AG10803 (cell line): ENCODE results near the gene TEX38.

Experiments used
- DNase-seq: peaks from one replicate; pipeline ENCODE4 v3.0.0; 2010; ENCODE audit warnings: low read depth
- H3K4me3 ChIP-seq: 2 replicates; pipeline ENCODE4 v1.5.1; 2011; ENCODE audit warnings: mild to moderate bottlenecking, low read length, control low read depth
- TF ChIP-seq, protein P1 (sequence below): conservative IDR thresholded peaks from 2 replicates; pipeline ENCODE4 v1.5.1; 2011; ENCODE audit warnings: mild to moderate bottlenecking, low read length, control low read depth, inconsistent platforms

Gene TEX38

DNA sequence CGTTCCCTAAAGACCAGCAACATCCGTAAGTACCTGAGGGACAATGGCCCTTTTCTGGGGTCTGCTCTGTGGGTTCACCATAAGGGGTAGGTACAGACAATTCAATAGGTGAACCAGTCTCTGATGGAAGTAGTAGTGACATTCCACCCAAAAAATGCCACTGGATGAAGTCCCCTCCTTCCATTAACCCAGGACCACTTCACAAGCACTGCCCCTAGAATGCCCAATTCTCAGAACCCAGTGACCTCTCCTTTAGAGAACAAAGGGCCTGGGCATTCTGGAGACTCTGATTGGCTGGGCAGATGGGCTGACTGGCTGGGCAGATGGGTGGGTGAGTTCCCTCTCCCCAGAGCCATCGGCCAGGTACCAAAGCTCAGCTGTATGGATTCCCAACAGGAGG lies at the start of gene TEX38:
TSS of gene TEX38 (plus strand) at position 301 of the 400 bp plus-strand sequence. CDS start at position 382, 81 bp downstream.
- H3K4me3 ChIP-seq: no peak within 1 kb of the TSS
- TF ChIP-seq, protein P1, sequence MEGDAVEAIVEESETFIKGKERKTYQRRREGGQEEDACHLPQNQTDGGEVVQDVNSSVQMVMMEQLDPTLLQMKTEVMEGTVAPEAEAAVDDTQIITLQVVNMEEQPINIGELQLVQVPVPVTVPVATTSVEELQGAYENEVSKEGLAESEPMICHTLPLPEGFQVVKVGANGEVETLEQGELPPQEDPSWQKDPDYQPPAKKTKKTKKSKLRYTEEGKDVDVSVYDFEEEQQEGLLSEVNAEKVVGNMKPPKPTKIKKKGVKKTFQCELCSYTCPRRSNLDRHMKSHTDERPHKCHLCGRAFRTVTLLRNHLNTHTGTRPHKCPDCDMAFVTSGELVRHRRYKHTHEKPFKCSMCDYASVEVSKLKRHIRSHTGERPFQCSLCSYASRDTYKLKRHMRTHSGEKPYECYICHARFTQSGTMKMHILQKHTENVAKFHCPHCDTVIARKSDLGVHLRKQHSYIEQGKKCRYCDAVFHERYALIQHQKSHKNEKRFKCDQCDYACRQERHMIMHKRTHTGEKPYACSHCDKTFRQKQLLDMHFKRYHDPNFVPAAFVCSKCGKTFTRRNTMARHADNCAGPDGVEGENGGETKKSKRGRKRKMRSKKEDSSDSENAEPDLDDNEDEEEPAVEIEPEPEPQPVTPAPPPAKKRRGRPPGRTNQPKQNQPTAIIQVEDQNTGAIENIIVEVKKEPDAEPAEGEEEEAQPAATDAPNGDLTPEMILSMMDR: no peak
- DNase-seq: no peak

DNA sequence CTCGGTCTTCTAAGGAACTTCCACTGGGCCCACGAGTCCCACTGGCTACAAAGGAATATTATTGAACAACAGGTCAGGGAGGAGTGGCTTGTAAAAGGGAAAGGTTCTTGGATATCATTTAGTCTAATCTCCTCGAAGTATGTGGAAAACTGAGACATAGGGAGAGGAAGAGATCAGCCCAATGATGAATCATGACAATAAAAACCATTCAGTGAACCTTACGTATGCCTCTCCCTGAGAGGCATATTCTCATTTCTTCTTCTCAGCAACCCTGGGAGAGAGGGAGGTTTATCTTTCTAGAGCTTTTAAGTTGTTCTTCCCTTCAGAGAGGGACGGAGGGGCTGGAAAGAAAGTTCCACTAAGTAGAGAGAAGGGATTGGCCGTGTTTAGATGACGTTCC lies 49.7 kb upstream of the TEX38 start:
- no peak for DNase-seq
- H3K4me3 ChIP-seq: no peak overlapping the region
- TF ChIP-seq, protein P1: no peak

DNA sequence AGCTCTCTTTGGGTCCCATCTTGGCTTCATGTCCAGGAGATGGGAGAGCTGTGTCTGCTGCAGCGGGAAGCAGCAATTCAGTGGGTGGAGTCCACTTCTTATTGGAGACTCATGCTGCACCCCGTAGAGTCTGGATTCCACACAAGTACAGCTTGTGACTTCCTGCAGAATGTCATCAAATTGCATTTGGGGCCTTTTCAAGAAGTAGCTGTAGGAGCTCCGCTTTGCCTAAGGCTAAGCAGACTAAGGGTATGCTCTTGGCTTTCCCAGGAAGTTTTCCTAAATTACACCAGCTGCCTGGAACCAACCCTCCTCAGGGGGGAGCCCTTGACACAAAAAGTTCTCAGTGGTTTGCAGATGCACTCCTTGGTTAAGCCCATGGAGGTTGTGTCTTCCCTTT lies 49.3 kb upstream of the TEX38 start:
- H3K4me3 ChIP-seq: no peak overlapping the region
- TF ChIP-seq, protein P1: peak; percentile 63
- DNase-seq: peak; percentile 48

DNA sequence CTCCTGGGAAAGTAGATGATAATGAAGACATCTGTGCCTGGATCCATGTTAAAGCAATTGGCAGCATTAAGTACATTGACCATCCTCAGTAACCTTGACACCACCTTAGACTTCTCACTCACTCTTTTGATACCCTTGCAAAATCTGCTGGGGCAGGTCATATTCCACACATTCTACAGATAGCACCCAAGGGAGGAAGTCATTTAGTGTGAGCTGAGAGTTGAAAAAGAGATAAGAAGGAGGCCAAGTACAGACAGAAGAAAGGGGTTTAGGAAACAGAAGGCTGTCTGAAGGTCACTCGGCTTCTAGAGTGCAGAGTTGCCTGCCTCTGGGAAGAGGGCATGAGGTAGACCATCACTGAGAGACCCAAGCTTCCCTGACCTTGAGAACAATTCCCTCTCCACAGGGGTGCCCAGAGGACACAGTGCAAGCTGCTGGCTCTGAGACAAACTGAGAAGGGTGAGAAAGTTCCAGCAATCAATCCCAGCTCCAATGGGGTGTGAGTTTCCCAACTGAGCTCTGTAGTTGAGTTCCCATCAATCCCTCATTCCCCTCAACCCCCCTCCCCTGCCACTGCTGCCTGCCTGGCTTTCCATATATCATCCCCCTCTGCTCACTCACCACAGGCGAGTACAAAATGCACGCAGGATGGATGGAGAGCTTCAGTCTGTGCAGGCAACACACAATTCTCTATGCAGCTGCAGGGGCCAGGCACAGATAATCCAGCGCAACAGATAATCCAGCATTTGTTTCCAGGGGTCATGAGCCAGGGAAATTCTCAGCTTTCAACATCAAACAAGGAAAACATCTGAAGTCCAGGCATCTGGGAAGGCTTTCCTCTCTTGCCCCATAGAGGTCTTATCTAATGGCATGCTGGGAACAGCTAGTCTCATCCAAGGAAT lies 47.7 kb upstream of the TEX38 start:
- H3K4me3 ChIP-seq: no peak overlapping the region
- no peak for DNase-seq
- TF ChIP-seq, protein P1: no peak

DNA sequence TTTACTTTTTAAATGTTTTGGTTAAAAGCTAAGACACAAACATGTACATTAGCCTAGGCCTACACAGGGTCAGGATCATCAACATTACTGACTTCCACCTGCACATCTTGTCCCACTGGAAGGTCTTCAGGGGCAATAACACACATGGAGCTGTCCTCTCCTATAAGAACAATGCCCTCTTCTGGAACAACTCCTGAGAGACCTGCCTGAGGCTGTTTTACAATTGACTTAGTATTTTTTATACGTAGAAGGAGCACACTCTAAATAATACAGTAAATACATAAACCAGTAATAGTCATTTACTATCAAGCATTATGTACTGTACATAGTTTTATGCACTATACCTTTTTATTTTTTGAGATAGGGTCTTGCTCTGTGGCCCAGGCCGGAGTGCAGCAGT lies 40.9 kb upstream of the TEX38 start:
- H3K4me3 ChIP-seq: no peak overlapping the region
- no peak for DNase-seq
- TF ChIP-seq, protein P1: no peak

DNA sequence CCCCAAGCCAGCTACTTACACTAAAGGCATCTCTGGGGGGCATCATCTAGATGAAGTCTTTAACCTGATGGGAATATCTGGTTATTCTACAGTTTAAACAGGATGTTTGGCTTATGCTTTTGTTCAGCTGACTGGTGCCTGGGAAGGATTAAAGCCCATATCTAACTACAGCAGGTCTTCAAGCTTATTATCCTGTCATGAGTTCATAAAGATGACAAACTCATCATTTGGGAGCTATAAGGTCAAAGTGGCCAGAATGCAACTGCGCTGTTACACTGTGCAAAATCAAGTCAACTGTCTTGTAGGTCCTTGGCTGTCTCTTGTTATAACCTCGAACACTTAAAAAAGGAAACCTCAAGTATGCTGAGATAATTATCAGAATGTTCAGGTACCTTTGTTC lies 36.4 kb upstream of the TEX38 start:
- DNase-seq: no peak
- TF ChIP-seq, protein P1: no peak
- H3K4me3 ChIP-seq: no peak overlapping the region
